ENCODE data around the gene CTSS.

Gene CTSS

GRCh38 chr1:150696590-150696989 is 69.0 kb downstream of the CTSS start:
- peak; percentile 3 for DNase-seq

- no peak for DNase-seq
These were observed 69.4 kb downstream of the CTSS start for GRCh38 chr1:150696162-150696561.

- no peak for DNase-seq
These were observed 70.0 kb downstream of the CTSS start for GRCh38 chr1:150695561-150695960.

GRCh38 chr1:150692720-150693119 is 72.9 kb downstream of the CTSS start:
- DNase-seq = no peak

- DNase-seq = no peak
These were observed 76.8 kb downstream of the CTSS start for GRCh38 chr1:150688763-150689162.

GRCh38 chr1:150686275-150686674 is 79.3 kb downstream of the CTSS start:
- DNase-seq = no peak

GRCh38 chr1:150683914-150684313 is 81.7 kb downstream of the CTSS start:
- no peak for DNase-seq

Measured in NCI-H774 (cell line).